Measurements from ENCODE around the gene TAF11L4.
"Not testable (repeated sequence)": the region's sequence is repeated elsewhere in the genome, so short reads cannot be mapped to it uniquely, and the experiment has no call there.

DNA sequence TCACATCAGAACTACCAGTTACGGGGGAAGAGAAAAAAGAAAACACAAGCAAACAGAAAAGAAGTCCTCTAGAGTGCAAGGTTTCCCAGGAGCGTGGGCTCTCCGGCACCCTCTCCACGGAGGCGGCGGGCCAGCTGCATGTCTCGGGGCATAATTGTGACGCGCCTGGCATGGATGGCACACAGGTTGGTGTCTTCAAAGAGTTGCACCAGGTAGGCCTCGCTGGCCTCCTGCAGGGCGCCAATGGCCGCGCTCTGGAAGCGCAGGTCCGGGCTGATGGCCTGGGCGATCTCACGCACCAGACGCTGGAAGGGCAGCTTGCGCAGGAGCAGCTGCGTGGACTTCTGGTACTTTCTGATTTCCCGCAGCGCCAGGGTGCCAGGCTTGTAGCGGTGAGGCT is 30.3 kb upstream of the TAF11L4 start:
- TF ChIP-seq CTCF (IDR thresholded peaks at IDR 0.05; ENCODE audit: low read depth, low read length, poor library complexity, severe bottlenecking); EZH2phosphoT487 (IDR thresholded peaks at IDR 0.05; ENCODE audit: borderline replicate concordance, low read length): not testable (repeated sequence)
